GM21529 (cell line): Measurements from ENCODE around the gene CAPZA2.
"Not testable (repeated sequence)": the region's sequence is repeated elsewhere in the genome, so short reads cannot be mapped to it uniquely, and the experiment has no call there.

Experiments
- ATAC-seq: cut with Tn5 transposase; IDR thresholded peaks from one replicate; pipeline ENCODE4 v1.9.1; 2021; ENCODE audit not compliant: unreplicated experiment

Gene CAPZA2

GRCh38 chr7:116953372-116953905, 91.1 kb downstream of the CAPZA2 start, which contains the start of gene ST7:
Gene ST7 (plus strand): TSS chr7:116953501. CDS start chr7:116953541, 40 bp downstream.
- peak; percentile 31 for ATAC-seq

GRCh38 chr7:116953906-116954838, 91.8 kb downstream of the CAPZA2 start:
- ATAC-seq = peak; percentile 13

DNA sequence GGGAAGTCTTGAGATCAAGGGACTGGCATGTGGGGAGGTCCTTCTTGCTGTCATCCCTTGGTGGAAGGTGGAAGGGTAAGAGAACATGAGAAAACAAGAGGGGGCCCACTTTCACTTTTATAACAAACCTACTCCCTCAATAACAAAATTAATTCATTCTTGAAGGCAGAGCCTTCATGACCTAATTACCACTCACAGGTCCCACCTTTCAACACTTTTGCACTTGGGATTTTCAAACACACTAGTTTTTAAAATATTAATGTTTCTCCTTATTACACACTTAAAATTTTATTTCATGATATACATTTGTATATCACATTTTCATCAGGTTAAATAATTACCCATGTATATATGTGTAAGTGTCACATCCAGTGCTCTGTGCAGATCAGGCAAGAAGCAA, 93.0 kb downstream of the CAPZA2 start:
- ATAC-seq = no peak

GRCh38 chr7:116955801-116956476, 93.6 kb downstream of the CAPZA2 start:
- peak; percentile 77 for ATAC-seq

GRCh38 chr7:116956477-116956804, 94.1 kb downstream of the CAPZA2 start:
- no peak for ATAC-seq

GRCh38 chr7:116957874-116958273, 95.5 kb downstream of the CAPZA2 start:
- ATAC-seq = peak; percentile 30

DNA sequence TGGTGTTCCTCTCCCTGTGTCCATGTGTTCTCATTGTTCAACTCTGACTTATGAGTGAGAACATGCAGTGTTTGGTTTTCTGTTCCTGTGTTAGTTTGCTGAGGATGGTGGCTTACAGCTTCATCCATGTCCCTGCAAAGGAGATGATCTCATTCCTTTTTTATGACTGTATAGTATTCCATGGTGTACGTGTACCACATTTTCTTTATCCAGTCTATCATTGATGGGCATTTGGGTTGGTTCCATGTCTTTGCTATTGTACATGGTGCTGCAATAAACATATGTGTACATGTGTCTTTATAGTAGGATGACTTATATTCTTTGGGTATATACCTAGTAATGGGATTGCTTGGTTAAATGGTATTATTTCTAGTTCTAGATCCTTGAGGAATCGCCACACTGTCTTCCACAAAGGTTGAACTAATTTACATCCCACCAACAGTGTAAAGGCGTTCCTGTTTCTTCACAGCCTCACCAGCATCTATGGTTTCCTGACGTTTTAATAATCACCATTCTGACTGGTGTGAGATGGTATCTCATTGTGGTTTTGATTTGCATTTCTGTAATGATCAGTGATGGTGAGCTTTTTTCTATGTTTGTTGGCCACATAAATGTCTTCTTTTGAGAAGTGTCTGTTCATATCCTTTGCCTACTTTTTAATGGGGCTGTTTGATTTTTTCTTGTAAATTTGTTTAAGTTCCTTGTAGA, 99.7 kb downstream of the CAPZA2 start:
- not testable (repeated sequence) for ATAC-seq

- ATAC-seq = peak; percentile 42
Measured at GRCh38 chr7:116963234-116963633, 100.8 kb downstream of the CAPZA2 start.

DNA sequence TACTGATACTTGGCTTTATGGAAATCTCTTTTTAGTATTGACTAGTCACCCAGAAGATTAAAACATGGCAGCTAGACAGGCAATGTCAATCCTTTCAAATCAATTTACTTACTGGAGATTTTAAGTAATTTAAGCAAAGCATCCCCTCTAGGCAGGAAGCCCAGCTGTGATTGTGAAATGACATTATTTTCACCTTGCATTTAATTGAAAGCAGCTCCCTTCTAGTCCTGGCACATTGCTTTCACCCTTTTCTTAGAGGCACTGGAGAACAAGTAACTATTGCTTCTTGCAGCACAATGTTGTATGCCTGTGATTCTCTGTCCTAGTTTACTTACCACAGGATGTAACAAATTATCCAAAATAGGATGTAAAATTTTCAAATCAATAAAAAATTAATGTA, 104.2 kb downstream of the CAPZA2 start:
- no peak for ATAC-seq

DNA sequence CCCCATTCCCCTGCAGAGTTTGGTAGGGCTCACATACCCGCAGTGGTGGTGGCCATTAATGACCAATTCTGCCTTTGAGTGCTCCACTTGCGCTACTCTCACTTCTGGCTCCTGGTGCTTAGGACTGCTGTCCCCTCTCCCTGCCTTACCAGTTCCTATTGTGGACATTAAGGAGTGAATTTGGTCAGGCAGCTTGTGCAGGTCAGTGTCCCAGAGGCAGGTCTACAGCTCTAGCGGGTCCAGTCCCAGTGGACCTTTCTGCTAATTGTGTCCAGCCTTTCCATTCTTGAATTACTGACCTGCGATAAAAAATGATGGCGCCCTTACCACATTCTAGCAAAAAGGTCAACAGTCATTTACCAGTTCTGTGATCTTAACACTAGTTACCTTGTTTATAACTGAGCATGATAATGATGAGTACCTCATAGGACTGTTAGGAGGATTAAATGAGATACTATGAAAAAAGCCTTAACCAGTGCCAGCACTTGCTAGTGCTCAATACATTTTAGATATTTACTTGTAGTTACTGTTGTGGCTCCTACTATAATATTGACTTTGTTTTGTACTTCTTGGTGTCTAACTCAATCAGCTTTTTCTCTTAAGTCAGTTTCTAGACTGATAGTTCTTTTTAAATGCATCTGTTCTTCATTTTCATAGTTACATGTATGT, 105.0 kb downstream of the CAPZA2 start:
- no peak for ATAC-seq

GRCh38 chr7:116967983-116968382, 105.6 kb downstream of the CAPZA2 start:
- ATAC-seq = no peak

DNA sequence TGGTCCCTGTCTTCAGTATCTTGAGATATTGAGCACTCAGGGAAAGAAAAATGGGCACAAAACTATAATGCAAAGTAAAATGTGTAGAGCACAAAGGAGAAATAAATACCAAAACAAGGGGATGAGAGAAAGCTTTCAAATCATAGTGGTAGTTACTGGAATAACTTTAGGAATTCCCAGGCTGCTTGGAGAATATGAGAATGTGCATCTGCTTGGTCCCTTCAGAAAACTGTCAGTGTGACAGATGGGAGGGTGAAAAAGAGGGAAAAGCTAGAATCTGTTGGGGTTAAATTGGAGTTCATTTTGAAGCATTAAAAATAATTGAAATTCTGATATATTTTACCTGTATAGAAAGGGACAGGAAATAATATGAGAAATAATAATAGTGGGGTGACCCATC, 106.2 kb downstream of the CAPZA2 start:
- ATAC-seq = no peak

DNA sequence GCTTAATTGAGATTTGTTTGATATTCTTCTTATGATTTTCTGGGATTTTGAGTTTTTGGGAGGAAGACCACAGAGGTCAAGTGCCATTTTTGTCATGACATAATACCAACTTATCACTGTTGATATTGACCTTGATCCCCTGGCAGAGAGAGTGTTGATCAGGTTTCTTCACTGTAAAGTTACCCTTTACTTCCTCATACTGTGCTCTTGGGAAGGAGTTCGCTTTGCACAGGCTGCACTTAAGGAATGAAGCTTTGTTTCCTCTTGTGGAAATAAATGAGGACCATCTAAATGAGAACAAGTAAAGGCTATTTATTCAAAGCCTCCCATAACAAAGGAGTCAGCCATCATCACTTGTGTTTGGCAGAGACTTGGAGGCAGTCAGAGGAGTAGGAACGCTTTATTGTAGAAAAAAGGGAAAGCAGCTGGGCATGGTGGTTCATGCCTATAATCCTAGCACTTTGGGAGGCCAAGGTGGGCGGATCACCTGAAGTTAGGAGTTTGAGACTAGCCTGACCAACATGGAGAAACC, 107.0 kb downstream of the CAPZA2 start:
- no peak for ATAC-seq

GRCh38 chr7:116970238-116970910, 108.0 kb downstream of the CAPZA2 start:
- peak; percentile 71 for ATAC-seq

- not testable (repeated sequence) for ATAC-seq
Measured at GRCh38 chr7:116971153-116971552, 108.8 kb downstream of the CAPZA2 start.
